Glomerular visceral epithelial cell (primary cell): ENCODE measurements around the gene MAP2K3.
"Not testable (repeated sequence)": the region's sequence is repeated elsewhere in the genome, so short reads cannot be mapped to it uniquely, and the experiment has no call there.

Source experiments
- DNase-seq: peaks from one replicate; pipeline ENCODE4 v3.0.0-alpha.2; 2016; ENCODE audit errors: extremely low spot score

The MAP2K3 gene

GRCh38 chr17:21296097-21297025 is 11.8 kb downstream of the MAP2K3 start:
- DNase-seq: no peak

- DNase-seq: no peak
These were observed 12.6 kb downstream of the MAP2K3 start for GRCh38 chr17:21297026-21297520.

GRCh38 chr17:21297597-21297996 is 13.1 kb downstream of the MAP2K3 start:
- DNase-seq: no peak

GRCh38 chr17:21298056-21298982 is 13.8 kb downstream of the MAP2K3 start:
- no peak for DNase-seq

GRCh38 chr17:21298983-21299519 is 14.5 kb downstream of the MAP2K3 start:
- no peak for DNase-seq

GRCh38 chr17:21299981-21300600 is 15.6 kb downstream of the MAP2K3 start:
- no peak for DNase-seq

GRCh38 chr17:21300601-21301571 is 16.4 kb downstream of the MAP2K3 start:
- DNase-seq: no peak

GRCh38 chr17:21301593-21302550 is 17.4 kb downstream of the MAP2K3 start:
- no peak for DNase-seq

- no peak for DNase-seq
These were observed 18.4 kb downstream of the MAP2K3 start for GRCh38 chr17:21302711-21303425.

- DNase-seq: no peak
These were observed 19.0 kb downstream of the MAP2K3 start for GRCh38 chr17:21303441-21304065.

- DNase-seq: no peak
These were observed 19.6 kb downstream of the MAP2K3 start for GRCh38 chr17:21304091-21304490.

GRCh38 chr17:21304551-21305151 is 20.1 kb downstream of the MAP2K3 start:
- not testable (repeated sequence) for DNase-seq

- not testable (repeated sequence) for DNase-seq
These were observed 21.1 kb downstream of the MAP2K3 start for GRCh38 chr17:21305431-21306180.

GRCh38 chr17:21306611-21307272 is 22.2 kb downstream of the MAP2K3 start:
- not testable (repeated sequence) for DNase-seq

GRCh38 chr17:21307273-21307625 is 22.7 kb downstream of the MAP2K3 start:
- not testable (repeated sequence) for DNase-seq

GRCh38 chr17:21308931-21309381 is 24.4 kb downstream of the MAP2K3 start:
- DNase-seq: not testable (repeated sequence)
